GM19372 (cell line): Measurements from ENCODE around the gene TFF2.

Experiments
- ATAC-seq: cut with Tn5 transposase; IDR thresholded peaks from one replicate; pipeline ENCODE4 v1.9.1; 2021; ENCODE audit warnings: mild to moderate bottlenecking, low read depth, moderate library complexity; ENCODE audit not compliant: unreplicated experiment

Gene TFF2

GRCh38 chr21:42308914-42309752 is 41.7 kb downstream of the TFF2 start:
- ATAC-seq, result no peak

- ATAC-seq, result no peak
Observed at GRCh38 chr21:42308161-42308913, 42.5 kb downstream of the TFF2 start.

DNA sequence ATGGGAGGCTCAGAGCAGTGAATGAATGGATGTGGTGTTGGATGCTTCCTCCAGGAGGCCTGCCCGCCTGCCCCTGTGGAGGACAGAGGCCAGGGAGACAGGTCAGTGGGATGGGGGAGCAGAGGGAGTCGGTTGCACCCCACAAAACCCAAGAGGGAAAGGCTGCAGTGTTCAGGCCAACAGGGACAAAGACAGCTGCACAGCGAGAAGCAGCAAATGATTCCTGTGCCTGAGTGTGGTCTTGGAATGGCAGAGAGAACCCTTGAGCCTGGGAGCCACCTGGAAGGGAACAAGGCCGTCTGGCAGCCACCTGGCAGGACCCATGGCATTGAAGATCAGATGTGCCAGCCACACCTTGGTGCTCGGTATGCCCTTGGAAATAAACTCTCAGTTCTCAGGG is 43.7 kb downstream of the TFF2 start:
- no peak for ATAC-seq

GRCh38 chr21:42306366-42307035 is 44.3 kb downstream of the TFF2 start:
- no peak for ATAC-seq

DNA sequence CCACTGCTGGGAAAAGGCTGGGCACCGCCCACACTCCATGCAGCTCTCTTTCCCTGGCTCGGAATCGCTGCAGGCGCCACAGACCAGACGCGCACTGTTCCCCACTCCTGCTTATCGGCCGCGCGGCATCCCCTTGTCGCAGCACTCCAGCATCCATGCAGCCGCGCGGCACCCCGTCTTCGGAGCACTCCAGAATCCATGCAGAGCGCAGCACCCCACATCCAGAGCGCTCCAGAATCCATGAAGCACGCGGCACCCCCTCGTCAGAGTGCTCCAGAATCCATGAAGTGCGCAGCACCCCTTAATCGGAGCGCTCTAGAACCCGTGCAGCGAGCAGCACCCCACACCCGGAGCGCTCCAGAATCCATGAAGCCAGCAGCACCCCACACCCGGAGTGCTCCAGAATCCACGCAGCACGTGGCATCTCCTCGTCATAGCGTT is 45.1 kb downstream of the TFF2 start:
- no peak for ATAC-seq

GRCh38 chr21:42304556-42305454 is 46.0 kb downstream of the TFF2 start:
- no peak for ATAC-seq

GRCh38 chr21:42303443-42303842 is 47.4 kb downstream of the TFF2 start:
- no peak for ATAC-seq

- no peak for ATAC-seq
Observed at GRCh38 chr21:42302794-42303193, 48.0 kb downstream of the TFF2 start.

DNA sequence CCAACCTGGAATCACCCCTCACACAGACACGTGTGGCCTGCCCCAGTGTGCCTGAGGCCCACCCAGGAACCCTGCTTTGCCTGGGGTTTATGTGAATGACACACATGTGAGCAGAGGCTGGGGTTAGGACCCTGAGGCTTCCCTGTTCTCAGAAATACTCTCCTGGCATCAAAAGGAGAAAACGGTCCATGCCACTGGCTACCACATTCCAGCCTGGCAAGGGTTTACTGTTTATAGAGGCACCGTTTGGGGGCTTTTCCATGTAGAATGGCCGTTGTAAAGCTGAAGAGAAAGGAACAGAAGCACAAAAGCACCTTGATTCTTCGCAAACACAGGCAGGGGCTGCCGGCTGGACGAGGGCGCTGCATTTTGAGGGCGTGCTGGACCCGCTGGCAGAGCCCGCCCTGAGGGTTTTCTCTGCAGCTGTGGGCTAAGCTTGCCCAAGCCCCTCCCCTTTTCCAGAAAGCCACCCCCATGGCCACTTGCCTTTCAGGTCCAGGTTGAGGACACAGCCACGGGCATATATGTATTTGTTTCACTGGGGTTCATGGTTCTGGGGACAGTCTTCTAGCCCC is 48.6 kb downstream of the TFF2 start:
- ATAC-seq, result no peak

GRCh38 chr21:42301371-42302075 is 49.3 kb downstream of the TFF2 start:
- no peak for ATAC-seq

DNA sequence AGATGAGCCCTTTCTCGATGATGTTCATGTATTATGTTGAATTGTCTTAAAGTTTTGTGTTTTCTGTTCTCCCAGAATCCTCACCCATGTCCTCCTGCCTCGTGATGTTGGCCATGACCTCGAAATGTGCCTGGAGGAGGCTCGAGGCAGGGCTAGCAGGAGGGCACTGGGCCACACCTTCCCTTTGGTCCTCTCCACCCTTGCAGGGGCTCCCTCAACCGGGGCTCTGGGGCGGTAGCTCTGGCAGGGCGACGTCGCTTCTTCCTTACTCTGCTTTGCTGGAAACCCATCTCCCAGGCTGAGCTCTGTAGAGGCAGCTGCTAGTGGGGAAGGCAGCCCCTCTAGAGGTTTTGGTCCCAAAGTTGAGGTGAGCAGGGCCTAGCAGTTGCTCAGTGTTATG is 49.8 kb downstream of the TFF2 start:
- no peak for ATAC-seq

- ATAC-seq, result no peak
Observed at GRCh38 chr21:42300045-42300583, 50.7 kb downstream of the TFF2 start.

DNA sequence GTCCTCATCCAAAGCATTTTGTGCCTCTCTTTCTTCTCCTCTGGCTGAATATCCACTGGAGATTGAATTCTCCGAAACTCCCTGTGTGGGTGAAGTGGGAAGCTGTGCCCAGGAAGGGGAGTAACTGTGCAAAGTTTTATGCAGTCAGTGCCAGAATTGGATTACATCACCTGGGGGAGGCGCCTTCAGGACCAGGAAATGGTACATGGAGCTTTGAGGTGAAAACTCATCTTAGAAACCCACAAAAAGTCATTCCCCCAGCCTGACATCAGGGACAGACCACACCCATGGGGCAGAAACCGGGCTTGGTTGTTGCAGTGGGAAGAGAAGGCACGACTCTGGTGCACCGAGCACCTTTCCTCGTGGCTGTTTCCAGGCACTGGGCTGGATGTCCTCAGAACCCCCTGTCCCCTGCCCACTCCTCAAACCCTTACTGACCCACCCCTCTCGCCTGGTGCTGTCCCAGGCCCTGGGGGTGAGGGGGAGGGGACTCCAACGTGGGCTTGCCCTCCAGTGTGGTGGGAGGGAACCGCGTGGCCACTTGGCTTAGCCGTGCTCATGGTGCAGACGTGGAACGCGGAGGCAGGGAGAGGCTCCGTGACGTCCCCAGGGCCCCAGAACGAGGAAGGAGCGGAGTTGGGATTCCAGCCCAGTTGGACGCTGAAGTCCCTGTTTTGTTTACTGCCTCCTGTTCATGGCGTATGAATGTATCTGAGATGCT is 51.3 kb downstream of the TFF2 start:
- no peak for ATAC-seq

GRCh38 chr21:42298657-42299056 is 52.1 kb downstream of the TFF2 start:
- no peak for ATAC-seq

GRCh38 chr21:42298237-42298636 is 52.6 kb downstream of the TFF2 start:
- ATAC-seq, result no peak

GRCh38 chr21:42297377-42297776 is 53.4 kb downstream of the TFF2 start:
- ATAC-seq, result no peak

DNA sequence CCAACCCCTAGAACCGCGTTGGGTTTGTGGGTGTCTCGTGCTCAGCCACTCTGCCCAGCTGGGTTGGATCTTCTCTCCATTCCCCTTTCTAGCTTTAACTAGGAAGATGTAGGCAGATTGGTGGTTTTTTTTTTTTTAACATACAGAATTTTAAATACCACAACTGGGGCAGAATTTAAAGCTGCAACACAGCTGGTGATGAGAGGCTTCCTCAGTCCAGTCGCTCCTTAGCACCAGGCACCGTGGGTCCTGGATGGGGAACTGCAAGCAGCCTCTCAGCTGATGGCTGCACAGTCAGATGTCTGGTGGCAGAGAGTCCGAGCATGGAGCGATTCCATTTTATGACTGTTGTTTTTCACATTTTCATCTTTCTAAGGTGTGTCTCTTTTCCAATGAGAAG is 54.3 kb downstream of the TFF2 start:
- ATAC-seq, result no peak
